T1000 (cell line): ENCODE results near the gene TMEM214.
"Not testable (repeated sequence)": the region's sequence is repeated elsewhere in the genome, so short reads cannot be mapped to it uniquely, and the experiment has no call there.

Experiments used
- DNase-seq: peaks from one replicate; lab custom pipeline; 2025; ENCODE audit warnings: mixed read lengths; lab: John Stamatoyannopoulos, UW

The TMEM214 gene

GRCh38 chr2:27070653-27071276, 38.0 kb downstream of the TMEM214 start:
- no peak for DNase-seq

- DNase-seq, result peak; percentile 86
Measured at GRCh38 chr2:27071277-27071989, 38.7 kb downstream of the TMEM214 start, which contains the start of gene OST4. OST4 (minus strand) TSS chr2:27071654.

DNA sequence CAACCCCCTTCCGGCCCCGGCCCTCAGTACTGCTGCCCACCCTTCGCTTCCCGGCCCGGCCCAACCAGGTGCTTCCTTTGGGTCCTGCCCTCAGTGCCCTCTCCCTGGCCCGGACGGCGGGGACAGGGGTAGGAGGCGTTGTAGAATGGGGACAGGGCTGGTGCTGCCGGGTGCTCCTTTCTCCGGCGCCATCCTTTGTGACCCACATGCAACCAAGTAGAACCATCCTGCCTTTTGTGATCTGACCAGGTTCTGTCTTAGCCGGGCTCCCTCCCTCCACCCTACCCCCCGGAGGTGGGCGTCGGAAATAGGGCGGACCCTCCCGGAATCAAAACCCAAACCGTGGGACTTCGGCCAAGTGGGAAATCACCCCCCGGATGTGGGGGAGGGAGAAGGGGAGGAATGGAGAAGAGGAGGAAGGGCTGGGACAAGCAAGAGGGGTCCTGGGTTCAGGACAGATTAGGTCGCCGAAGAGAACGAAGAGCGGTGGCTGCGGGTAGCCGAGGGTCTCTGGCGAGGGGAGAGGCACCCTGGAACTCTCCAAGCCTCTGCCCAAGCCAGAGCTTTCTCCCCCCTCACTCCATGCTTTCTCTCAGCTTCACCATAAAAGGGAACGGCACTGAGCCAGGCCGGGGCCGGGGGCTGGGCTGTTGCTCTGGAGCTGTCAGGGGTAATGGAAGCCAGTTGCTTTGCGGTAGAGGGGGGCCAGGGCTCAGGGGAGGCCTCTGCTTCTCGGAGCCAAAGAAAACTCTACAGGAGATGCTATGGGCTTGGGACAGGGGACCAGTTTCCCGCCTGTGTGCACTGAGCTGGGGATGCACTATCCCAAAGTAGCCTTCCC, 39.4 kb downstream of the TMEM214 start:
- DNase-seq, result no peak

DNA sequence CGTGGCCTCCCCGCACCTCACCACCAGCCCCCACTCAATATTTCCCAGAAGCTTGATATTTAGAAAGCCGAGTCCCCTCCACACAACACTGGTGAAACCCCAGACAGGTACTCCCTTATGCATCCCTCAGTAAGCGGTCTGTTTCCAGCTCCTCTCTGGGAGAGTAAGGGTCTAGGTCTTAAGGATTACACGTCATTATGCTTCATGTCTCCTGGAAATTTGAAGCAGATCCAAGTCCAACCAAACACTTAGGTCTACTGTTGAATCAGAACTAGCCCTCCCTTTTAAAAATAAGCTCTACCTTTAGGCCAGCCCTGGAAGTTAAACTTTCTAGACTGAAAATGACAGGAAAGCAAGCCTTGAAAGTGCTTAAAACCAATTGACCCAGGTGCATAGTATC, 40.2 kb downstream of the TMEM214 start:
- no peak for DNase-seq

GRCh38 chr2:27073782-27074181, 41.0 kb downstream of the TMEM214 start:
- DNase-seq, result no peak

DNA sequence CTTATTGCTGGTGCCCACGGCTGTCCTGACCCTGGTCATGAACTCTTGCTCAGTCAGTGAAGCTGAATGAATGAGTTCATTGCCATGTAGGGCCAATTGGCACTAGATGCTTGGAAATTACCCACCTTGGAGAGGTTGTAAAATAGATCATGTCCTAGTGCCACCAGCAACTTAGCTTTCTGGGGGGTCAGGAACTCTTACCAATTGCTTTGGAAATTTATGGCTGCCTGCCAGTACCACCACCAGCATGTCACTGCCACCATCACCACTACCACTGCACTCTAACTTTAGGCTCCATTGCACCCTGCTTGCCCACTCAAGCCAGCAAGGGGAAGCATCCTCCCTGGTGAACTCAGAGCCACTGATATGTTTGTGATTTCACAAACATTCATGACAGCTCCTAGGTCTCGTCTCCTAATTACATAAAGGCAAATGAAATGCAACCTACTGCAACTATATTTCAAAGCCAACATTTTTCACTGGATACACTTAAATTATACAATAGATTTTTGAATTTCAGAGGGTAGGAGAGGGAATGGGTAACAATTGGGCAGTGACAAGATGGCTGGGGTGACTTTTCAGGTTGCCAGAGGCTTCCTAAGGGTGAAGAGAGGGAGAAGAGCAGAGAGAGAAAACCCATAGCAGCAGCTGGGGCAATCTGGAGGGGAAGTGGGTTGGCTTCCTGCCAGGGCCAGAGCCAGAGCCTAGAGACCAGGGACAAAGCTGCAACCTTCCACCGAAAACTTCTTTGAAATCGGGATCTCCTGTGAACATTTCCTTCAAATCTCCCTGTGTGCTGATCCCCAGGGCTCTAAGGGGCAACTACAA, 42.2 kb downstream of the TMEM214 start:
- no peak for DNase-seq

- not testable (repeated sequence) for DNase-seq
Measured at GRCh38 chr2:27075566-27075871, 42.8 kb downstream of the TMEM214 start.

- no peak for DNase-seq
Measured at GRCh38 chr2:27076323-27076722, 43.6 kb downstream of the TMEM214 start.

- no peak for DNase-seq
Measured at GRCh38 chr2:27077231-27077630, 44.5 kb downstream of the TMEM214 start.

GRCh38 chr2:27078267-27079194, 45.8 kb downstream of the TMEM214 start, which contains the start of gene EMILIN1:
EMILIN1 (plus strand) TSS chr2:27078615; CDS start chr2:27079066, 451 bp downstream.
- DNase-seq, result peak; percentile 51

DNA sequence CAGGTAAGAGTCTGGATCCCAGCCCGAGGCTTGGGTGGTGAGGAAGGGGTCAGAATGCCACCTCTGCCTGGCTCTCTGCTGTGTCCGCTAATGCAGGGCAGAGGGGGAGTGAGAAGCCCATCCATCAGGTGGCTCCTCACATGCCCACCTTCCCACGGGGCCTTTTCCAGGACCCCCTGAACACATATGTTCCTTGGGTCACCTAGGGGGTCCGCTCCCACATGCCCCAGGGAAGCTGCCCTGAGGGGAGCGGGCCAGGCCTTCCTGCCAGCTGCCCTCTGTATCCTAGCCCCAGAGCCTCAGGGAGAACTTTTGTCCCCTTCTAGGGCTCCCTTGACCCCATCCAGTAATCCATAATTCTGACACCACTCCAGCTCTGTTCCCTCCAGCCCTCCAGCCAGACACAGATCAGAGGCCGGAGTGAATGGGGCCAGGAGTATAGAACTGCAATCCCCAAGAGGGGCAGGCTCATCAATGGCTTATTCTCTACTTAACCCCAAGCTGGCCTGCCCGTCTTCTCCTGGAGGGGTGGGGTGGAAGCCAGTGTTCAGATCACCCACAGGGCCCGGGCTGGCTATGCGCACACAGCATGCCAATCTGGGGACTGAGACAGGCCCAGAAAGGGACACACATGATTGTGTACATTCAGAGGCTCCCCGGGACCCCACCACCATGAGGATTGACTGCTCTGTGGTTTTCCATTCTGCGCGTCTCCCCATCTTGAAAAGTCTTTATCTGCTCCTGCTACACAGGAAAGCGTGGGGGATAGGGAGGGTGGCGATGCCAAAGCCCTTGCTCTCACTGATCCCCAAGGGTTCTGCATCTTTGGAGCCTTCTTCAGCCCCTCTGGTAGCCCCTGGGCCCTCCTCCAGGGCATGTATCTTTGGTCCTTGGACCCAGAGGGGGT, 46.7 kb downstream of the TMEM214 start:
- no peak for DNase-seq

DNA sequence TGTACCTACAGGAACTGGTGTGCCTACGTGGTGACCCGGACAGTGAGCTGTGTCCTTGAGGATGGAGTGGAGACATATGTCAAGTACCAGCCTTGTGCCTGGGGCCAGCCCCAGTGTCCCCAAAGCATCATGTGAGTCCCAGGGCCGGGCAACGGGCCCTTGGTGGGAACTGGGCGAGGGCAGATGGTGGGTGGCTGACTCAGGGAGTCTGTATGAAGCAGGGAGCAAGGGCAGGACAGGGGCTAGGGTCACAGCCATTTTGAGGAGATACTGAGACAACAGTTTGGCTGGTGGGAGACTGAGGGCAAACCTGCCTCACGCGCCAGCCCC, 47.3 kb downstream of the TMEM214 start:
- no peak for DNase-seq

- DNase-seq, result no peak
Measured at GRCh38 chr2:27080603-27080936, 47.8 kb downstream of the TMEM214 start.

DNA sequence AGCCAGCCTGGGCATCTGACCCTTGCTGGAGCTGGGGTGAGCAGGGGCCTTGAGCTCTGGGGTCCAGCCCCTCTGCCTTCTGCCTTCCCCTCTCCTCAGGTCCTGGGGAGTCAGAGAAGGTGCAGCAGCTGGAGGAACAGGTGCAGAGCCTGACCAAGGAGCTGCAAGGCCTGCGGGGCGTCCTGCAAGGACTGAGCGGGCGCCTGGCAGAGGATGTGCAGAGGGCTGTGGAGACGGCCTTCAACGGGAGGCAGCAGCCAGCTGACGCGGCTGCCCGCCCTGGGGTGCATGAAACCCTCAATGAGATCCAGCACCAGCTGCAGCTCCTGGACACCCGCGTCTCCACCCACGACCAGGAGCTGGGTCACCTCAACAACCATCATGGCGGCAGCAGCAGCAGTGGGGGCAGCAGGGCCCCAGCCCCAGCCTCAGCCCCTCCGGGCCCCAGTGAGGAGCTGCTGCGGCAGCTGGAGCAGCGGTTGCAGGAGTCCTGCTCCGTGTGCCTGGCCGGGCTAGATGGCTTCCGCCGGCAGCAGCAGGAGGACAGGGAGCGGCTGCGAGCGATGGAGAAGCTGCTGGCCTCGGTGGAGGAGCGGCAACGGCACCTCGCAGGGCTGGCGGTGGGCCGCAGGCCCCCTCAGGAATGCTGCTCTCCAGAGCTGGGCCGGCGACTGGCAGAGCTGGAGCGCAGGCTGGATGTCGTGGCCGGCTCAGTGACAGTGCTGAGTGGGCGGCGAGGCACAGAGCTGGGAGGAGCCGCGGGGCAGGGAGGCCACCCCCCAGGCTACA, 49.4 kb downstream of the TMEM214 start:
- DNase-seq, result no peak

DNA sequence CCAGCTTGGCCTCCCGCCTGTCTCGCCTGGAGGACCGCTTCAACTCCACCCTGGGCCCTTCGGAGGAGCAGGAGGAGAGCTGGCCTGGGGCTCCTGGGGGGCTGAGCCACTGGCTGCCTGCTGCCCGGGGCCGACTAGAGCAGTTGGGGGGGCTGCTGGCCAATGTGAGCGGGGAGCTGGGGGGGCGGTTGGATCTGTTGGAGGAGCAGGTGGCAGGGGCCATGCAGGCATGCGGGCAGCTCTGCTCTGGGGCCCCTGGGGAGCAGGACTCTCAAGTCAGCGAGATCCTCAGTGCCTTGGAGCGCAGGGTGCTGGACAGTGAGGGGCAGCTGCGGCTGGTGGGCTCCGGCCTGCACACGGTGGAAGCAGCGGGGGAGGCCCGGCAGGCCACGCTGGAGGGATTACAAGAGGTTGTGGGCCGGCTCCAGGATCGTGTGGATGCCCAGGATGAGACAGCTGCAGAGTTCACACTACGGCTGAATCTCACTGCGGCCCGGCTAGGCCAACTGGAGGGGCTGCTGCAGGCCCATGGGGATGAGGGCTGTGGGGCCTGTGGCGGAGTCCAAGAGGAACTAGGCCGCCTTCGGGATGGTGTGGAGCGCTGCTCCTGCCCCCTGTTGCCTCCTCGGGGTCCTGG, 50.1 kb downstream of the TMEM214 start:
- DNase-seq, result no peak

- DNase-seq, result no peak
Measured at GRCh38 chr2:27083410-27084296, 50.9 kb downstream of the TMEM214 start.

GRCh38 chr2:27084297-27085061, 51.7 kb downstream of the TMEM214 start:
- no peak for DNase-seq
